ENCODE measurements around the gene COL23A1.

COL23A1 gene

GRCh38 chr5:178291969-178292825 is 298.0 kb downstream of the COL23A1 start:
- H3K4me3 ChIP-seq (ENCODE audit: low read length), result no peak overlapping the region
- H3K27me3 ChIP-seq (ENCODE audit: control insufficient read depth, insufficient read depth, low read length), result no peaks in the 10 kb centered on the region
- H3K9ac ChIP-seq (ENCODE audit: low read length), result no peak overlapping the region

DNA sequence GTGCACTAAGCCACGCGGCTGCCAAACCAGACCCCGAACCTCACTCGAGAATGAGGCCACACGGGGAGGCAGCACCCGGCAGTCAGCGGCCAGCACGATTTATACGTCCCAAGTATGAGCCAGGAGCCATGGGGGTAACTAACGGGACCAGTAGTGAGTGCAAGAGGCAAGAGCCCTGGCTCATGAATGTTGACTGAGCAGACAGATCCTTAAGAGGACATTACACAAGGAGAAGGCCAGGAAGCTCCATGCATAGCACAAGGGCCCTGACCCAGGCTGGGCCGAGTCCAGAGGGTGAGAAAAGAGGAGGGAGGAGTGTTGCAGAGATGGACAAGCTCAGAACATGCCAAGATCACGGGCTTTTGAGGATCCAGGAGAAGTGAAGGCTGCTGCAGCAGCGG is 299.0 kb downstream of the COL23A1 start:
- H3K27ac ChIP-seq (ENCODE audit: low read length), result no peak overlapping the region
- H3K4me3 ChIP-seq (ENCODE audit: low read length), result no peak overlapping the region
- H3K9ac ChIP-seq (ENCODE audit: low read length), result no peak overlapping the region
- H3K36me3 ChIP-seq (ENCODE audit: control insufficient read depth, low read depth, low read length), result no peaks in the 10 kb centered on the region
- H3K9me3 ChIP-seq (ENCODE audit: control insufficient read depth, low read depth, low read length), result no peaks in the 10 kb centered on the region
- H3K4me1 ChIP-seq (ENCODE audit: control insufficient read depth, low read depth, low read length), result no peaks in the 10 kb centered on the region
- H3K27me3 ChIP-seq (ENCODE audit: control insufficient read depth, insufficient read depth, low read length), result no peaks in the 10 kb centered on the region

More at GRCh38 chr5:178291969-178292825, 298.0 kb downstream of the COL23A1 start:
- Histone ChIP-seq H3K36me3 (ENCODE audit: control insufficient read depth, low read depth, low read length) (no peaks in the 10 kb centered on the region), H3K4me1 (ENCODE audit: control insufficient read depth, low read depth, low read length) (no peaks in the 10 kb centered on the region), H3K27ac (ENCODE audit: low read length) (no peak overlapping the region), H3K9me3 (ENCODE audit: control insufficient read depth, low read depth, low read length) (no peaks in the 10 kb centered on the region)

DNA sequence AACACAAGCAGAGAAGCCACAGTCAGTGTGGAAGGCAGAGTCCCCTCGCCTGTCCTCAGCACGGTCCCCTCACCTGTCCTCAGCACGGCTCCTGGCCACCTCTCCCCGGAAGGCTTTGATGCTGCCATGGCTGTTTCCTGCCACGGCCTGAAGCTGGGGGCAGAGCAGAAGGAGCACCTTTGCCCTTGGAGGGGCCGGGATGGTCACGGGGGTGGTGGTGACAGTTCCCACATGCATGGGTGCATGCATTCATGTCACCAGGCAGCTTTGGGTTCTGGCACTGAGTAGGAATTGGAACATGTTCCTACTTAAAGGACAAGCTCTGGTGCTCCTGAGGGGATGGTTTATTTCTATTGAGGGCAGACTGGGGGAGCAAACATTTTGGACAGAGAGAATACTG is 299.8 kb downstream of the COL23A1 start:
- no peaks in the 10 kb centered on the region for H3K36me3 ChIP-seq (ENCODE audit: control insufficient read depth, low read depth, low read length)
- no peaks in the 10 kb centered on the region for H3K4me1 ChIP-seq (ENCODE audit: control insufficient read depth, low read depth, low read length)
- no peak overlapping the region for H3K4me3 ChIP-seq (ENCODE audit: low read length)
- H3K9ac ChIP-seq (ENCODE audit: low read length), result no peak overlapping the region
- H3K9me3 ChIP-seq (ENCODE audit: control insufficient read depth, low read depth, low read length), result no peaks in the 10 kb centered on the region
- no peaks in the 10 kb centered on the region for H3K27me3 ChIP-seq (ENCODE audit: control insufficient read depth, insufficient read depth, low read length)
- H3K27ac ChIP-seq (ENCODE audit: low read length), result no peak overlapping the region

- no peak overlapping the region for H3K4me3 ChIP-seq (ENCODE audit: low read length)
- H3K27ac ChIP-seq (ENCODE audit: low read length), result no peak overlapping the region
- H3K36me3 ChIP-seq (ENCODE audit: control insufficient read depth, low read depth, low read length), result no peaks in the 10 kb centered on the region
- H3K9ac ChIP-seq (ENCODE audit: low read length), result no peak overlapping the region
- no peaks in the 10 kb centered on the region for H3K27me3 ChIP-seq (ENCODE audit: control insufficient read depth, insufficient read depth, low read length)
- H3K9me3 ChIP-seq (ENCODE audit: control insufficient read depth, low read depth, low read length), result no peaks in the 10 kb centered on the region
- no peaks in the 10 kb centered on the region for H3K4me1 ChIP-seq (ENCODE audit: control insufficient read depth, low read depth, low read length)
Observed at GRCh38 chr5:178289438-178289837, 300.8 kb downstream of the COL23A1 start.

GRCh38 chr5:178288401-178289368 is 301.5 kb downstream of the COL23A1 start:
- Histone ChIP-seq H3K9ac (ENCODE audit: low read length) (no peak overlapping the region), H3K9me3 (ENCODE audit: control insufficient read depth, low read depth, low read length) (no peaks in the 10 kb centered on the region), H3K4me1 (ENCODE audit: control insufficient read depth, low read depth, low read length) (no peaks in the 10 kb centered on the region), H3K27ac (ENCODE audit: low read length) (no peak overlapping the region), H3K27me3 (ENCODE audit: control insufficient read depth, insufficient read depth, low read length) (no peaks in the 10 kb centered on the region), H3K36me3 (ENCODE audit: control insufficient read depth, low read depth, low read length) (no peaks in the 10 kb centered on the region), H3K4me3 (ENCODE audit: low read length) (no peak overlapping the region)

DNA sequence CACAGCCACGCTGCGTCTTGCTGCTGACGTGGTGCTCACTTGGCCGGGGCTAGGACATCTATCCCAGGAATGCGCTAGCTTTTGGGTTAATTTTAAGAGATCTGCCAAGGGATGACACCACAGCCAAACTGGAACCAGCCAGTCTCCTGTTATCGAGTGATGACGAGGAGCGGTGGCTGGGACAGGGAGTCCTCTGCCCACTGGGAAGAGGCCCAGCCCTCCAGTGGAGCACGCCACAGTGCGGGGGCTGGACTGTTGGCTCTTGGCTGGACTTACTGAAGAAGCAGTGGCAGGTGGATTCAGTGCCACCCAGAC is 302.4 kb downstream of the COL23A1 start:
- H3K9ac ChIP-seq (ENCODE audit: low read length), result no peak overlapping the region
- no peak overlapping the region for H3K4me3 ChIP-seq (ENCODE audit: low read length)
- no peak overlapping the region for H3K27ac ChIP-seq (ENCODE audit: low read length)
- H3K36me3 ChIP-seq (ENCODE audit: control insufficient read depth, low read depth, low read length), result no peaks in the 10 kb centered on the region
- H3K9me3 ChIP-seq (ENCODE audit: control insufficient read depth, low read depth, low read length), result no peaks in the 10 kb centered on the region
- no peaks in the 10 kb centered on the region for H3K4me1 ChIP-seq (ENCODE audit: control insufficient read depth, low read depth, low read length)
- H3K27me3 ChIP-seq (ENCODE audit: control insufficient read depth, insufficient read depth, low read length), result no peaks in the 10 kb centered on the region

DNA sequence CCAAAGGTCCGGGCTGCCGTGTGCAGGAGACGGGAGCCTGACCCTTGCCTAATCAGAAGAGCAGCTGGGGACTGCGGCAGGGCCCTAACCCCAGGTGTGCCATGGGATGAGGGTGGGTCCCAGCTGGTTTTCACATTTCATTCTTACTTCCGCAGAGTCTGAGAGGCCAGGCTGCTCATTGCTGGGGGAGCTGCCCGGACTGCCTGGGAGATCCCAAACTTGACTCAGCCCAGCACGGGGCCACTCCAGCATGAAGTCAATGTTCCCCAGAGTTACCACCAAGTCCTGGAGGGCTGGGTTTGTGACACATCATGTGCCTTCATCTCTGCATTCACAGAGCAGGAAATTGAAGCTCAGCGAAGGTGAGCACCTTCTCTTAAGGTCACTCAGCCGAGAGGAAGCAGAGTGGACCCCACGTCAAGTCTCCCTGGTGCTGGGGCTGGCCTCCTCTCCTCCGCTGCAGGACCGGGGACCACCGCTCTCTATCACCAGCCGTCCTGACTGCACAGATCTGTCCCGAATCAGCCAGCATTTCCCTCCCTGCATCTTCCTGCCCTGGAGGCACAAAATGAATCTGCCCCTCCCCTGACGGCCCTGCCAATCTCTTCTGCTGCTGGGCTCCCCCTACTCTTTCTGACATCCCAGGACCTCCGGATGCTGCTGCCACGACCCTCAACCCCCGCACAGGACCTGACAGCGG is 303.0 kb downstream of the COL23A1 start:
- Histone ChIP-seq H3K4me1 (ENCODE audit: control insufficient read depth, low read depth, low read length) (no peaks in the 10 kb centered on the region), H3K9me3 (ENCODE audit: control insufficient read depth, low read depth, low read length) (no peaks in the 10 kb centered on the region), H3K27me3 (ENCODE audit: control insufficient read depth, insufficient read depth, low read length) (no peaks in the 10 kb centered on the region), H3K9ac (ENCODE audit: low read length) (no peak overlapping the region), H3K36me3 (ENCODE audit: control insufficient read depth, low read depth, low read length) (no peaks in the 10 kb centered on the region), H3K27ac (ENCODE audit: low read length) (no peak overlapping the region), H3K4me3 (ENCODE audit: low read length) (no peak overlapping the region)

GRCh38 chr5:178286226-178287090 is 303.7 kb downstream of the COL23A1 start:
- no peaks in the 10 kb centered on the region for H3K4me1 ChIP-seq (ENCODE audit: control insufficient read depth, low read depth, low read length)
- H3K27ac ChIP-seq (ENCODE audit: low read length), result no peak overlapping the region
- no peaks in the 10 kb centered on the region for H3K27me3 ChIP-seq (ENCODE audit: control insufficient read depth, insufficient read depth, low read length)
- H3K9ac ChIP-seq (ENCODE audit: low read length), result no peak overlapping the region
- H3K36me3 ChIP-seq (ENCODE audit: control insufficient read depth, low read depth, low read length), result no peaks in the 10 kb centered on the region
- no peaks in the 10 kb centered on the region for H3K9me3 ChIP-seq (ENCODE audit: control insufficient read depth, low read depth, low read length)
- H3K4me3 ChIP-seq (ENCODE audit: low read length), result no peak overlapping the region

GRCh38 chr5:178285399-178286225 is 304.6 kb downstream of the COL23A1 start:
- H3K27ac ChIP-seq (ENCODE audit: low read length), result no peak overlapping the region
- H3K36me3 ChIP-seq (ENCODE audit: control insufficient read depth, low read depth, low read length), result no peaks in the 10 kb centered on the region
- H3K9me3 ChIP-seq (ENCODE audit: control insufficient read depth, low read depth, low read length), result no peaks in the 10 kb centered on the region
- no peaks in the 10 kb centered on the region for H3K4me1 ChIP-seq (ENCODE audit: control insufficient read depth, low read depth, low read length)
- no peak overlapping the region for H3K4me3 ChIP-seq (ENCODE audit: low read length)
- H3K27me3 ChIP-seq (ENCODE audit: control insufficient read depth, insufficient read depth, low read length), result no peaks in the 10 kb centered on the region
- no peak overlapping the region for H3K9ac ChIP-seq (ENCODE audit: low read length)

GRCh38 chr5:178284996-178285395 is 305.2 kb downstream of the COL23A1 start:
- no peak overlapping the region for H3K4me3 ChIP-seq (ENCODE audit: low read length)
- no peaks in the 10 kb centered on the region for H3K9me3 ChIP-seq (ENCODE audit: control insufficient read depth, low read depth, low read length)
- no peak overlapping the region for H3K27ac ChIP-seq (ENCODE audit: low read length)
- H3K27me3 ChIP-seq (ENCODE audit: control insufficient read depth, insufficient read depth, low read length), result no peaks in the 10 kb centered on the region
- H3K36me3 ChIP-seq (ENCODE audit: control insufficient read depth, low read depth, low read length), result no peaks in the 10 kb centered on the region
- H3K9ac ChIP-seq (ENCODE audit: low read length), result no peak overlapping the region
- H3K4me1 ChIP-seq (ENCODE audit: control insufficient read depth, low read depth, low read length), result no peaks in the 10 kb centered on the region
